GM23338 (cell line): ENCODE measurements around the gene SHANK2. TPM values are rescaled to one million over a fixed set of nuclear protein-coding genes. Genes with fewer than 3 reads are reported as not detected.
A peak's percentile ranks its signal among the peaks of the same experiment; 100 is the strongest.

ENCODE experiments used
- ATAC-seq: fragments of 200-7000 bp; cut with Tn5 transposase; 3 replicates; pipeline ENCODE4 v1.9.1; 2020
- DNase-seq: peaks from one replicate; pipeline ENCODE4 v3.0.0-alpha.2; 2015; ENCODE audit warnings: low spot score
- H2AFZ ChIP-seq: fragments of 200-600 bp; sonication (generic); 2 replicates; pipeline ENCODE4 v1.8.0; 2016; ENCODE audit warnings: antibody characterized with exemption, mild to moderate bottlenecking, moderate library complexity
- H3F3A ChIP-seq: fragments of 200-600 bp; sonication (generic); replicated peaks from 2 replicates; pipeline ENCODE4 v1.8.0; 2017; ENCODE audit warnings: antibody characterized with exemption, mixed run types, low read depth
- H3K27ac ChIP-seq: fragments of 200-600 bp; sonication (generic); 2 replicates; pipeline ENCODE4 v1.6.1; 2016; ENCODE audit warnings: low read depth
- H3K27me3 ChIP-seq: fragments of 200-600 bp; sonication (generic); 2 replicates; pipeline ENCODE4 v1.8.0; 2016; ENCODE audit warnings: mild to moderate bottlenecking, mixed run types, moderate library complexity; ENCODE audit not compliant: insufficient read depth
- H3K36me3 ChIP-seq: fragments of 200-600 bp; sonication (generic); 2 replicates; pipeline ENCODE4 v1.8.0; 2016; ENCODE audit warnings: mild to moderate bottlenecking; ENCODE audit not compliant: insufficient read depth
- H3K4me1 ChIP-seq: fragments of 200-600 bp; sonication (generic); 2 replicates; pipeline ENCODE4 v1.8.0; 2016; ENCODE audit warnings: mild to moderate bottlenecking, moderate library complexity; ENCODE audit not compliant: insufficient read depth
- H3K4me2 ChIP-seq: fragments of 200-600 bp; sonication (generic); 2 replicates; pipeline ENCODE4 v1.7.1; 2017; ENCODE audit warnings: mixed run types
- H3K4me3 ChIP-seq: fragments of 200-600 bp; sonication (generic); 2 replicates; pipeline ENCODE4 v1.6.1; 2016; ENCODE audit warnings: mixed run types
- H3K79me2 ChIP-seq: fragments of 200-600 bp; sonication (generic); replicated peaks from 2 replicates; pipeline ENCODE4 v1.8.0; 2017; ENCODE audit warnings: mild to moderate bottlenecking; ENCODE audit not compliant: insufficient read depth
- H3K9me2 ChIP-seq: fragments of 200-600 bp; sonication (generic); 2 replicates; pipeline ENCODE4 v1.8.0; 2017; ENCODE audit not compliant: insufficient read depth
- H4K20me1 ChIP-seq: fragments of 200-600 bp; sonication (generic); replicated peaks from 2 replicates; pipeline ENCODE4 v1.8.0; 2017; ENCODE audit warnings: mild to moderate bottlenecking; ENCODE audit not compliant: insufficient read depth
- H3K27ac Mint-ChIP-seq: 2 replicates; pipeline ENCODE4 v1.8.0; 2020; ENCODE audit warnings: inconsistent platforms, mild to moderate bottlenecking, moderate library complexity, mixed read lengths
- H3K27me3 Mint-ChIP-seq: 3 replicates; pipeline ENCODE4 v1.8.0; 2022; ENCODE audit warnings: low read depth, mild to moderate bottlenecking, moderate library complexity, mixed read lengths, inconsistent platforms; ENCODE audit not compliant: insufficient read depth, poor library complexity
- H3K36me3 Mint-ChIP-seq: 3 replicates; pipeline ENCODE4 v1.8.0; 2021; ENCODE audit warnings: low read depth, mild to moderate bottlenecking, inconsistent platforms, moderate library complexity, mixed read lengths
- H3K4me1 Mint-ChIP-seq: 3 replicates; pipeline ENCODE4 v1.8.0; 2020; ENCODE audit warnings: mild to moderate bottlenecking, inconsistent platforms, mixed read lengths
- H3K4me3 Mint-ChIP-seq: 3 replicates; pipeline ENCODE4 v1.8.0; 2021; ENCODE audit warnings: moderate library complexity, mild to moderate bottlenecking, inconsistent platforms, mixed read lengths
- H3K9me3 Mint-ChIP-seq: 3 replicates; pipeline ENCODE4 v1.8.0; 2020; ENCODE audit warnings: moderate library complexity, mild to moderate bottlenecking, inconsistent platforms, mixed read lengths
- EZH2phosphoT487 ChIP-seq: fragments of 200-600 bp; sonication (generic); IDR thresholded peaks from one replicate; pipeline ENCODE4 v1.8.1; 2018; ENCODE audit warnings: antibody characterized with exemption; ENCODE audit not compliant: unreplicated experiment
- NANOG ChIP-seq: IDR thresholded peaks from 2 replicates; pipeline ENCODE4 v1.6.1; 2016; ENCODE audit warnings: antibody characterized with exemption, borderline replicate concordance
- STAT1 ChIP-seq: IDR thresholded peaks from one replicate; pipeline ENCODE4 v1.6.1; 2016; ENCODE audit warnings: antibody characterized with exemption; ENCODE audit not compliant: unreplicated experiment
- polyA plus RNA-seq: library from polyadenylated mRNA; unstranded; fragments of >200 nt; fragmentation: Nextera tagmentation; extraction: Ambion mirVana; gene quantifications from 2 replicates; pipeline ENCODE4 v1.2.1, GENCODE V29; 2016
- total RNA-seq: library from RNA; depleted of rRNA; stranded (reverse); fragments of >200 nt; shearing (Covaris generic); gene quantifications from 2 replicates; pipeline ENCODE4 v1.2.3, GENCODE V29; 2014
- TF ChIP-seq, protein P1 (sequence below): fragments of 250-450 bp; sonication (Bioruptor Pico); IDR thresholded peaks from 2 replicates; pipeline ENCODE4 v1.5.0; 2020; ENCODE audit warnings: mild to moderate bottlenecking, moderate library complexity
- TF ChIP-seq, protein P2 (sequence below), 2 experiments: fragments of 200-600 bp in 1 of 2; sonication (generic) in 1 of 2; conservative IDR thresholded peaks; 2 replicates each; pipeline versions ENCODE4 v1.5.1 to v1.6.1; 2016 to 2017; ENCODE audit warnings: antibody characterized with exemption in 2 of 2, low read depth in 2 of 2, mild to moderate bottlenecking in 2 of 2, moderate library complexity in 1 of 2
- TF ChIP-seq, protein P3 (sequence below): IDR thresholded peaks from one replicate; pipeline ENCODE4 v1.6.1; 2018; ENCODE audit warnings: antibody characterized with exemption; ENCODE audit not compliant: unreplicated experiment

Gene SHANK2
- total and polyA plus RNA-seq, 2 experiments from 2014 or later: 22.0 to 81.4 TPM

DNA sequence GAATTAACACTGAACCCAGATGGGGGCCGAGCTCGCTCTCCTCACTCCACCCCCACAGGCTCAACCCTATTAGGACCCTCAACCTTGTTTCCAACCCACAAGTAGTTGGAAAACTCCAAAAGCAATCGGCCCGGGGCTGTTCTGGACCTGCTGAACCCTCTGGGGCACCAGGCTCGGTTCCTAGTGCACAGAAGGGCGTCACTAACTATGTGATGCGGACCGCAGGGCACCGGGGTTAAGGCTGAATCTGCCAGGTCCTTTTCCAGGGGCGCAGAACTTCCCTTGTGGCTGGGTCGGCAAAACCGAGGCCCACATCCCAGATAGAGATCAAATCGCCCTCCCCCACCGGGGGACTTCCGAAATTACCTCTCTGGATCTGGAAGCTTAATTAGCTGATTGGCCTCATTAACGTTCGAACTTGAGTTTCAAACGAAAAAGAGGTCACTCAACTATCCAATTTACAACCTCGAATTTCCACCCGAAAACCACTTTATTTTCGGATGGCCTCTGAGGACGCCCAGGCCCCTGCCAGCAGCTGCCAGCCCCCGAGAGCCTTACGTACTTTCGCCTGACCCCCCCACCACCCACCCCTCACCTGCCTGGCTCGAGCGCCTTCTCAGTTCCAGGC is 1.7 kb downstream of the SHANK2 start:
- DNase-seq (peak; percentile 50), ATAC-seq (no peak)
- TF ChIP-seq NANOG (no peak), EZH2phosphoT487 (no peak), STAT1 (no peak)
- TF ChIP-seq, protein P1, sequence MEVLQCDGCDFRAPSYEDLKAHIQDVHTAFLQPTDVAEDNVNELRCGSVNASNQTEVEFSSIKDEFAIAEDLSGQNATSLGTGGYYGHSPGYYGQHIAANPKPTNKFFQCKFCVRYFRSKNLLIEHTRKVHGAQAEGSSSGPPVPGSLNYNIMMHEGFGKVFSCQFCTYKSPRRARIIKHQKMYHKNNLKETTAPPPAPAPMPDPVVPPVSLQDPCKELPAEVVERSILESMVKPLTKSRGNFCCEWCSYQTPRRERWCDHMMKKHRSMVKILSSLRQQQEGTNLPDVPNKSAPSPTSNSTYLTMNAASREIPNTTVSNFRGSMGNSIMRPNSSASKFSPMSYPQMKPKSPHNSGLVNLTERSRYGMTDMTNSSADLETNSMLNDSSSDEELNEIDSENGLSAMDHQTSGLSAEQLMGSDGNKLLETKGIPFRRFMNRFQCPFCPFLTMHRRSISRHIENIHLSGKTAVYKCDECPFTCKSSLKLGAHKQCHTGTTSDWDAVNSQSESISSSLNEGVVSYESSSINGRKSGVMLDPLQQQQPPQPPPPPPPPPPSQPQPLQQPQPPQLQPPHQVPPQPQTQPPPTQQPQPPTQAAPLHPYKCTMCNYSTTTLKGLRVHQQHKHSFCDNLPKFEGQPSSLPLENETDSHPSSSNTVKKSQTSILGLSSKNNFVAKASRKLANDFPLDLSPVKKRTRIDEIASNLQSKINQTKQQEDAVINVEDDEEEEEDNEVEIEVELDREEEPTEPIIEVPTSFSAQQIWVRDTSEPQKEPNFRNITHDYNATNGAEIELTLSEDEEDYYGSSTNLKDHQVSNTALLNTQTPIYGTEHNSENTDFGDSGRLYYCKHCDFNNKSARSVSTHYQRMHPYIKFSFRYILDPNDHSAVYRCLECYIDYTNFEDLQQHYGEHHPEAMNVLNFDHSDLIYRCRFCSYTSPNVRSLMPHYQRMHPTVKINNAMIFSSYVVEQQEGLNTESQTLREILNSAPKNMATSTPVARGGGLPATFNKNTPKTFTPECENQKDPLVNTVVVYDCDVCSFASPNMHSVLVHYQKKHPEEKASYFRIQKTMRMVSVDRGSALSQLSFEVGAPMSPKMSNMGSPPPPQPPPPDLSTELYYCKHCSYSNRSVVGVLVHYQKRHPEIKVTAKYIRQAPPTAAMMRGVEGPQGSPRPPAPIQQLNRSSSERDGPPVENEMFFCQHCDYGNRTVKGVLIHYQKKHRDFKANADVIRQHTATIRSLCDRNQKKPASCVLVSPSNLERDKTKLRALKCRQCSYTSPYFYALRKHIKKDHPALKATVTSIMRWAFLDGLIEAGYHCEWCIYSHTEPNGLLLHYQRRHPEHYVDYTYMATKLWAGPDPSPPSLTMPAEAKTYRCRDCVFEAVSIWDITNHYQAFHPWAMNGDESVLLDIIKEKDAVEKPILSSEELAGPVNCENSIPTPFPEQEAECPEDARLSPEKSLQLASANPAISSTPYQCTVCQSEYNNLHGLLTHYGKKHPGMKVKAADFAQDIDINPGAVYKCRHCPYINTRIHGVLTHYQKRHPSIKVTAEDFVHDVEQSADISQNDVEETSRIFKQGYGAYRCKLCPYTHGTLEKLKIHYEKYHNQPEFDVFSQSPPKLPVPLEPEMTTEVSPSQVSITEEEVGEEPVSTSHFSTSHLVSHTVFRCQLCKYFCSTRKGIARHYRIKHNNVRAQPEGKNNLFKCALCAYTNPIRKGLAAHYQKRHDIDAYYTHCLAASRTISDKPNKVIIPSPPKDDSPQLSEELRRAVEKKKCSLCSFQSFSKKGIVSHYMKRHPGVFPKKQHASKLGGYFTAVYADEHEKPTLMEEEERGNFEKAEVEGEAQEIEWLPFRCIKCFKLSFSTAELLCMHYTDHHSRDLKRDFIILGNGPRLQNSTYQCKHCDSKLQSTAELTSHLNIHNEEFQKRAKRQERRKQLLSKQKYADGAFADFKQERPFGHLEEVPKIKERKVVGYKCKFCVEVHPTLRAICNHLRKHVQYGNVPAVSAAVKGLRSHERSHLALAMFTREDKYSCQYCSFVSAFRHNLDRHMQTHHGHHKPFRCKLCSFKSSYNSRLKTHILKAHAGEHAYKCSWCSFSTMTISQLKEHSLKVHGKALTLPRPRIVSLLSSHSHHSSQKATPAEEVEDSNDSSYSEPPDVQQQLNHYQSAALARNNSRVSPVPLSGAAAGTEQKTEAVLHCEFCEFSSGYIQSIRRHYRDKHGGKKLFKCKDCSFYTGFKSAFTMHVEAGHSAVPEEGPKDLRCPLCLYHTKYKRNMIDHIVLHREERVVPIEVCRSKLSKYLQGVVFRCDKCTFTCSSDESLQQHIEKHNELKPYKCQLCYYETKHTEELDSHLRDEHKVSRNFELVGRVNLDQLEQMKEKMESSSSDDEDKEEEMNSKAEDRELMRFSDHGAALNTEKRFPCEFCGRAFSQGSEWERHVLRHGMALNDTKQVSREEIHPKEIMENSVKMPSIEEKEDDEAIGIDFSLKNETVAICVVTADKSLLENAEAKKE: no peak
- TF ChIP-seq, protein P2, sequence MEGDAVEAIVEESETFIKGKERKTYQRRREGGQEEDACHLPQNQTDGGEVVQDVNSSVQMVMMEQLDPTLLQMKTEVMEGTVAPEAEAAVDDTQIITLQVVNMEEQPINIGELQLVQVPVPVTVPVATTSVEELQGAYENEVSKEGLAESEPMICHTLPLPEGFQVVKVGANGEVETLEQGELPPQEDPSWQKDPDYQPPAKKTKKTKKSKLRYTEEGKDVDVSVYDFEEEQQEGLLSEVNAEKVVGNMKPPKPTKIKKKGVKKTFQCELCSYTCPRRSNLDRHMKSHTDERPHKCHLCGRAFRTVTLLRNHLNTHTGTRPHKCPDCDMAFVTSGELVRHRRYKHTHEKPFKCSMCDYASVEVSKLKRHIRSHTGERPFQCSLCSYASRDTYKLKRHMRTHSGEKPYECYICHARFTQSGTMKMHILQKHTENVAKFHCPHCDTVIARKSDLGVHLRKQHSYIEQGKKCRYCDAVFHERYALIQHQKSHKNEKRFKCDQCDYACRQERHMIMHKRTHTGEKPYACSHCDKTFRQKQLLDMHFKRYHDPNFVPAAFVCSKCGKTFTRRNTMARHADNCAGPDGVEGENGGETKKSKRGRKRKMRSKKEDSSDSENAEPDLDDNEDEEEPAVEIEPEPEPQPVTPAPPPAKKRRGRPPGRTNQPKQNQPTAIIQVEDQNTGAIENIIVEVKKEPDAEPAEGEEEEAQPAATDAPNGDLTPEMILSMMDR (conservative IDR thresholded peaks at IDR 0.05; ENCODE audit: low read depth in 2 of 2): no peak
- TF ChIP-seq, protein P3, sequence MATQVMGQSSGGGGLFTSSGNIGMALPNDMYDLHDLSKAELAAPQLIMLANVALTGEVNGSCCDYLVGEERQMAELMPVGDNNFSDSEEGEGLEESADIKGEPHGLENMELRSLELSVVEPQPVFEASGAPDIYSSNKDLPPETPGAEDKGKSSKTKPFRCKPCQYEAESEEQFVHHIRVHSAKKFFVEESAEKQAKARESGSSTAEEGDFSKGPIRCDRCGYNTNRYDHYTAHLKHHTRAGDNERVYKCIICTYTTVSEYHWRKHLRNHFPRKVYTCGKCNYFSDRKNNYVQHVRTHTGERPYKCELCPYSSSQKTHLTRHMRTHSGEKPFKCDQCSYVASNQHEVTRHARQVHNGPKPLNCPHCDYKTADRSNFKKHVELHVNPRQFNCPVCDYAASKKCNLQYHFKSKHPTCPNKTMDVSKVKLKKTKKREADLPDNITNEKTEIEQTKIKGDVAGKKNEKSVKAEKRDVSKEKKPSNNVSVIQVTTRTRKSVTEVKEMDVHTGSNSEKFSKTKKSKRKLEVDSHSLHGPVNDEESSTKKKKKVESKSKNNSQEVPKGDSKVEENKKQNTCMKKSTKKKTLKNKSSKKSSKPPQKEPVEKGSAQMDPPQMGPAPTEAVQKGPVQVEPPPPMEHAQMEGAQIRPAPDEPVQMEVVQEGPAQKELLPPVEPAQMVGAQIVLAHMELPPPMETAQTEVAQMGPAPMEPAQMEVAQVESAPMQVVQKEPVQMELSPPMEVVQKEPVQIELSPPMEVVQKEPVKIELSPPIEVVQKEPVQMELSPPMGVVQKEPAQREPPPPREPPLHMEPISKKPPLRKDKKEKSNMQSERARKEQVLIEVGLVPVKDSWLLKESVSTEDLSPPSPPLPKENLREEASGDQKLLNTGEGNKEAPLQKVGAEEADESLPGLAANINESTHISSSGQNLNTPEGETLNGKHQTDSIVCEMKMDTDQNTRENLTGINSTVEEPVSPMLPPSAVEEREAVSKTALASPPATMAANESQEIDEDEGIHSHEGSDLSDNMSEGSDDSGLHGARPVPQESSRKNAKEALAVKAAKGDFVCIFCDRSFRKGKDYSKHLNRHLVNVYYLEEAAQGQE: no peak
- Mint-ChIP-seq H3K36me3 (peaks cover 4% of the 10 kb centered on the region), H3K9me3 (no peaks in the 10 kb centered on the region; the same call in 2 of the 3 replicates), H3K4me3 (peak overlapping the region; percentile 80), H3K27me3 (peaks cover 33% of the 10 kb centered on the region), H3K4me1 (peaks cover 73% of the 10 kb centered on the region), H3K27ac (peak overlapping the region; percentile 34)
- Histone ChIP-seq H3K4me2 (peak overlapping the region; percentile 78), H3K4me1 (peaks cover 66% of the 10 kb centered on the region), H4K20me1 (peaks cover 4% of the 10 kb centered on the region), H3K79me2 (peaks cover 35% of the 10 kb centered on the region), H3K27ac (no peak overlapping the region), H3K27me3 (peaks cover 6% of the 10 kb centered on the region; the same call in 1 of the 2 replicates), H3K36me3 (no peaks in the 10 kb centered on the region), H3K9me2 (no peaks in the 10 kb centered on the region), H2AFZ (no peak overlapping the region), H3F3A (peaks cover 15% of the 10 kb centered on the region; the same call in 1 of the 2 replicates), H3K4me3 (peak overlapping the region; percentile 92)
